Glutamatergic neuron (in vitro differentiated cells): ENCODE measurements around the gene OLA1. TPM values are rescaled to one million over a fixed set of nuclear protein-coding genes. Genes with fewer than 3 reads are reported as not detected.
A peak's percentile ranks its signal among the peaks of the same experiment; 100 is the strongest.

Experiments
- DNase-seq: peaks from one replicate; pipeline ENCODE4 v3.0.0; 2022
- H3K27ac Mint-ChIP-seq: one replicate; pipeline ENCODE4 v1.8.0; 2020; ENCODE audit warnings: mild to moderate bottlenecking, mixed read lengths, inconsistent platforms; ENCODE audit not compliant: unreplicated experiment
- H3K27me3 Mint-ChIP-seq: one replicate; pipeline ENCODE4 v1.8.0; 2020; ENCODE audit warnings: mild to moderate bottlenecking, moderate library complexity, mixed read lengths, inconsistent platforms; ENCODE audit not compliant: unreplicated experiment
- H3K36me3 Mint-ChIP-seq: one replicate; pipeline ENCODE4 v1.8.0; 2020; ENCODE audit warnings: mild to moderate bottlenecking, mixed read lengths, inconsistent platforms; ENCODE audit not compliant: unreplicated experiment
- H3K4me1 Mint-ChIP-seq: one replicate; pipeline ENCODE4 v1.8.0; 2020; ENCODE audit warnings: mild to moderate bottlenecking, low read depth, mixed read lengths, inconsistent platforms; ENCODE audit not compliant: unreplicated experiment
- H3K4me3 Mint-ChIP-seq: one replicate; pipeline ENCODE4 v1.8.0; 2020; ENCODE audit warnings: mild to moderate bottlenecking, mixed read lengths, inconsistent platforms; ENCODE audit not compliant: unreplicated experiment
- H3K9me3 Mint-ChIP-seq: one replicate; pipeline ENCODE4 v1.8.0; 2020; ENCODE audit warnings: mild to moderate bottlenecking, moderate library complexity, mixed read lengths, inconsistent platforms; ENCODE audit not compliant: unreplicated experiment
- total RNA-seq: library from RNA; stranded (reverse); fragmentation: NEBNext Ultra II Directional; extraction: Animal tissue kit (Norgen Biotek cat#: 25700); gene quantifications from one replicate; pipeline ENCODE4 v1.2.1, GENCODE V29; 2021; ENCODE audit not compliant: unreplicated experiment
- TF ChIP-seq, protein P1 (sequence below): fragments of 200-600 bp; sonication (generic); IDR thresholded peaks from one replicate; pipeline ENCODE4 v1.5.0; 2021; ENCODE audit not compliant: partially characterized antibody, unreplicated experiment

OLA1 gene
- total RNA-seq, 1 donor from 2014 or later = 96.2 TPM

DNA sequence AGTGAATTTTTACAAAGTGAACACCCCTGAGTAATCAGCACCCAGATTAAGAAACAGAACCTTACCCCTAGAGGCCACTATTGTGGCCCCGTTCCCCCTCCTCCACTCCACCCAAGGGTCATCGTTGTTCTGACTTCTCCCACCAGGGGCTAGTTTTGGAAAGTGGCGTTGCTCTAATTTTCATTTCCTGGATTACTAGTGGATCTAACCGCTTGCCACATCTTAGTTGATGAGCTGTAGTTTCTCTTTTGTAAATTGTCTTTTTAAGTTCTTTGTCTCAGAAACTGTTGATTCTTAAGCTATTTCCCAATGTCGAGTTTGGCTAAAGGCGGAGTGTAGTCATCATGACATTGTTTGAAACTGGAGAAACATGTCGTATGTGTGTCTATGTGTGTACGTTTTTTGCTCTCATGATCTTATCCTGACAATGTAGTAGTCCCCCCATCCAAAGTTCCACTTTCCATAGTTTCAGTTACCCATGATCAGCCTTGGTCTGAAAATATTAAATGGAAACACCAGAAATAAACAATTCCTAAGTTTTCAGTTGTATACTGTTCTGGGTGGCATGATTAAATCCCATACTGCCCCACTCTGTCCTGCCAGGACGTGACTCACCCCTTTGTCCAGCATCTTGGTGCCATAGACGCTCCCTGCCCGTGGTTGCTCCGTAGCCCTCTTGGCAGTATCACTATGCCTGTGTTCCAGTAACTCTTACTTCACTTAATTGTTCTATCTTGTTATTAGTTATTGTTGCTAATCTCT lies 212.2 kb downstream of the OLA1 start:
- TF ChIP-seq, protein P1, sequence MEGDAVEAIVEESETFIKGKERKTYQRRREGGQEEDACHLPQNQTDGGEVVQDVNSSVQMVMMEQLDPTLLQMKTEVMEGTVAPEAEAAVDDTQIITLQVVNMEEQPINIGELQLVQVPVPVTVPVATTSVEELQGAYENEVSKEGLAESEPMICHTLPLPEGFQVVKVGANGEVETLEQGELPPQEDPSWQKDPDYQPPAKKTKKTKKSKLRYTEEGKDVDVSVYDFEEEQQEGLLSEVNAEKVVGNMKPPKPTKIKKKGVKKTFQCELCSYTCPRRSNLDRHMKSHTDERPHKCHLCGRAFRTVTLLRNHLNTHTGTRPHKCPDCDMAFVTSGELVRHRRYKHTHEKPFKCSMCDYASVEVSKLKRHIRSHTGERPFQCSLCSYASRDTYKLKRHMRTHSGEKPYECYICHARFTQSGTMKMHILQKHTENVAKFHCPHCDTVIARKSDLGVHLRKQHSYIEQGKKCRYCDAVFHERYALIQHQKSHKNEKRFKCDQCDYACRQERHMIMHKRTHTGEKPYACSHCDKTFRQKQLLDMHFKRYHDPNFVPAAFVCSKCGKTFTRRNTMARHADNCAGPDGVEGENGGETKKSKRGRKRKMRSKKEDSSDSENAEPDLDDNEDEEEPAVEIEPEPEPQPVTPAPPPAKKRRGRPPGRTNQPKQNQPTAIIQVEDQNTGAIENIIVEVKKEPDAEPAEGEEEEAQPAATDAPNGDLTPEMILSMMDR = peak; percentile 32
- Mint-ChIP-seq H3K36me3 (peaks cover 5% of the 10 kb centered on the region), H3K27ac (no peak overlapping the region), H3K27me3 (no peaks in the 10 kb centered on the region), H3K4me3 (no peak overlapping the region), H3K4me1 (peaks cover 6% of the 10 kb centered on the region), H3K9me3 (peaks cover 8% of the 10 kb centered on the region)
- no peak for DNase-seq

DNA sequence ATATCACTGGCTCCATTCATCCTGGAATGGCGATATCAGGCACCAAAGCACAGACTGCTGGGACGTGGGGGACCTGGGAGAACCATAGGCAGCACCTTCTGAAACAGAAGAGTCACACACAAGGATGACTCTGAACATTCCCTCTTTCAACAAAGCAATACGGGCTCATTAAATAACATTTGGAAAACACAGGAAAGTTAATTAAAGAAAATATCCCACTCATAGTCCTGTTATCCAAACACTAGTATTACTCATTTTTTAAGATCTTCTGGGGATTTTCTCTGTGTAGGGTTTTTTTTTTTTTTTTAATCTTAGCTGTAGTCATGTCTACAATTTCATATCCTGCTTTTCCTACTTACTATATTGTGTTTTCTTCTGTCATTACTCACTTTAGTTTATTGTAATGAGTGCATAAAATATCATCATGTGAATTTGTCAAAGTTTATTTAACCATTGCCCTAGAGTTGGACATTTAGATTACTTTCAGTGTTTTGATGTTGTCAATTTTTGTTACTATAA lies 213.2 kb downstream of the OLA1 start:
- Mint-ChIP-seq H3K9me3 (peaks cover 8% of the 10 kb centered on the region), H3K27ac (no peak overlapping the region)

DNA sequence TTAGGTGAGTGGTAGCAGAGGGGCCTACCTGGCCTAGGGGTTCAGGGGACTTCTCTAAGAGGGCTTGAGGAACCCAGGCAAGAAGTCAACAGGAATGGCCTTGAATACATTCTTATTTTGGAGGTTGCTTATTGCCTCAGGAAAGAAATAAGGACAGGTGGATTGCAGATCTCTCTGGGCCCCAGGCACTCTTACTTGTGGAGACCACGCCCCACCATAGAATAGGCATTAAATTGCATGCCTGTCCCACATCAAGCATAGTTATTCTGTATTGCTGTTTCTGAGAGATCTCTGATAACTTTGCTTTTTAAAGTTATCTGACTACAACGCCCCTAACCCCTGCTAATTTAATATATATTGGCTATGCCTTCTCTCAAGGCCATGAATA lies 215.2 kb downstream of the OLA1 start:
- TF ChIP-seq, protein P1 = no peak
- peaks cover 8% of the 10 kb centered on the region for H3K9me3 Mint-ChIP-seq
- H3K4me1 Mint-ChIP-seq = peaks cover 9% of the 10 kb centered on the region
- no peaks in the 10 kb centered on the region for H3K27me3 Mint-ChIP-seq
- H3K27ac Mint-ChIP-seq = no peak overlapping the region
- H3K4me3 Mint-ChIP-seq = no peak overlapping the region
- no peak for DNase-seq
- peaks cover 5% of the 10 kb centered on the region for H3K36me3 Mint-ChIP-seq

More for the DNA sequence above, 213.2 kb downstream of the OLA1 start:
- no peak overlapping the region for H3K4me3 Mint-ChIP-seq
- H3K27me3 Mint-ChIP-seq = no peaks in the 10 kb centered on the region
- DNase-seq = no peak
- peaks cover 5% of the 10 kb centered on the region for H3K36me3 Mint-ChIP-seq
- TF ChIP-seq, protein P1 = no peak
- H3K4me1 Mint-ChIP-seq = peaks cover 6% of the 10 kb centered on the region

DNA sequence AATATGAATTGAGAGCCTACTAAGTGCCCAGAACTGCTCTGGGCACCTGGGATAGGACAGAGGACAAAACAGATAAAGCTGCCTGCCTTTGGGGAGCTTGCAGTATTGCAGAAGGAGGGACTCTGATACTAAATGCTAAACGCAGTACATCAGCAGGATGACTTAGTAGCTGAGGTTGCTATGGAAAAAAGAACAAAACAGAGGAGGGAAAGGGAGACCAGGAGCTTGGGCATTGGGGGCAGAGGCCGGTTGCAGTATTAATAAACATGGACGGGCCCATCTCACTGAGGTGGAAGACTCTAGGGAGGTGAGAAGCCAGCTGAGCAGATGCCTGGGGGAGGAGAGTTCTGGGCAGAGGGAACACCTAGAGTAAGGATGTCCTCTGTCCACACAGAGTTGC lies 217.1 kb downstream of the OLA1 start:
- H3K27ac Mint-ChIP-seq = no peak overlapping the region

More for the DNA sequence above, 217.1 kb downstream of the OLA1 start:
- DNase-seq = no peak
- Mint-ChIP-seq H3K36me3 (peaks cover 5% of the 10 kb centered on the region), H3K4me3 (no peak overlapping the region), H3K27me3 (no peaks in the 10 kb centered on the region), H3K4me1 (peaks cover 19% of the 10 kb centered on the region), H3K9me3 (peaks cover 4% of the 10 kb centered on the region)
- TF ChIP-seq, protein P1 = no peak
